ENCODE data around the gene HOXA10. TPM values are rescaled to one million over a fixed set of nuclear protein-coding genes. Genes with fewer than 3 reads are reported as not detected.

Gene HOXA10
- total and polyA plus RNA-seq, 3 experiments from 2014 or later = 0.09 TPM; not detected in 2

- Histone ChIP-seq H3K9me3 (ENCODE audit: low read length) (no peaks in the 10 kb centered on the region), H3K4me3 (ENCODE audit: low read length) (no peak overlapping the region), H3K27me3 (ENCODE audit: insufficient read depth, low read length, poor library complexity, severe bottlenecking) (peaks cover 87% of the 10 kb centered on the region), H3K4me1 (ENCODE audit: insufficient read depth, low read length) (peaks cover 30% of the 10 kb centered on the region), H3K36me3 (ENCODE audit: insufficient read depth, low read length) (no peaks in the 10 kb centered on the region), H3K27ac (ENCODE audit: low read depth, low read length) (no peak overlapping the region)
- Mint-ChIP-seq H3K36me3 (no peaks in the 10 kb centered on the region), H3K9me3 (peaks cover 0 to 14% (median 0%) of the 10 kb centered on the region in 5 donors), H3K4me1 (peaks cover 43 to 57% (median 53%) of the 10 kb centered on the region in 3 donors), H3K27ac (peak overlapping the region in 2 of 8 donors; percentile 46 to 66), H3K27me3 (peaks cover 84 to 90% of the 10 kb centered on the region in 2 donors), H3K4me3 (peak overlapping the region in 5 of 7 donors; percentile 15 to 81 (median 75))
- no peak for DNase-seq
- POLR2A ChIA-PET = no interaction called here
- CTCF ChIA-PET = interaction anchor here (1.0 to 1.3 kb wide), 2 partner anchors 41 to 572 kb away, joined by 3 read pairs; no protein-coding TSS in a partner anchor
Observed at GRCh38 chr7:27202018-27202861, 28.1 kb upstream of the HOXA10 start.

DNA sequence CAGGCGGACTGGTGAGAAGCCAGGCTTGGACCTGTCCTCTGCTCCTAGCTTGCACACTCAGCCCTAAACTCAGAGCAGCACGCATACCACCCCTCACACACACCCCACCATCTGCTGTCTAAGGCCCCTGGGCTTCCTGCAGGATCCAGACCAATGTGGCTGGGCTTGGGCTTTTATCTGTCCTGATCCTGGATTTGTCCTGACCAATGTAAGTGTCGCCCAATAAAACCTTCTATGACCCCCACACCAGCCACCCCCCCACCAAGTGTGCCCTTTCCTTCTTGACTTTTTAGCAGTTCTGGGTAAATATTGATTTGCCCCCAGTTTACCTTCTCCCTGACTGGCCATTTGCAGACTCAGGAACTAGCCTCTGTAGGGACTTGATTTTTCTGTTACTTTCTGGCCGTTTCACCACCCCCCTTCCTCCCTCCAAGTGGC lies 27.5 kb upstream of the HOXA10 start:
- ChIA-PET POLR2A (no interaction called here), CTCF (interaction anchor here (1.0 to 1.7 kb wide), 3 partner anchors 11 to 573 kb away, joined by 3 to 4 read pairs (median 3); no protein-coding TSS in a partner anchor)
- H3K27me3 ChIP-seq (ENCODE audit: insufficient read depth, low read length, poor library complexity, severe bottlenecking) = peaks cover 88% of the 10 kb centered on the region
- H3K4me3 ChIP-seq (ENCODE audit: low read length) = no peak overlapping the region
- no peak overlapping the region for H3K27ac ChIP-seq (ENCODE audit: low read depth, low read length)
- DNase-seq = no peak
- peak overlapping the region; percentile 22 to 81 (median 63) for H3K4me3 Mint-ChIP-seq
- peaks cover 0 to 13% (median 0%) of the 10 kb centered on the region in 5 donors for H3K9me3 Mint-ChIP-seq
- no peaks in the 10 kb centered on the region for H3K36me3 Mint-ChIP-seq
- peaks cover 85 to 90% of the 10 kb centered on the region in 2 donors for H3K27me3 Mint-ChIP-seq
- no peaks in the 10 kb centered on the region for H3K36me3 ChIP-seq (ENCODE audit: insufficient read depth, low read length)
- peaks cover 30% of the 10 kb centered on the region for H3K4me1 ChIP-seq (ENCODE audit: insufficient read depth, low read length)
- H3K9me3 ChIP-seq (ENCODE audit: low read length) = no peaks in the 10 kb centered on the region
- H3K4me1 Mint-ChIP-seq = peaks cover 43 to 57% (median 53%) of the 10 kb centered on the region in 3 donors
- peak overlapping the region in 2 of 8 donors; percentile 37 to 46 for H3K27ac Mint-ChIP-seq

DNA sequence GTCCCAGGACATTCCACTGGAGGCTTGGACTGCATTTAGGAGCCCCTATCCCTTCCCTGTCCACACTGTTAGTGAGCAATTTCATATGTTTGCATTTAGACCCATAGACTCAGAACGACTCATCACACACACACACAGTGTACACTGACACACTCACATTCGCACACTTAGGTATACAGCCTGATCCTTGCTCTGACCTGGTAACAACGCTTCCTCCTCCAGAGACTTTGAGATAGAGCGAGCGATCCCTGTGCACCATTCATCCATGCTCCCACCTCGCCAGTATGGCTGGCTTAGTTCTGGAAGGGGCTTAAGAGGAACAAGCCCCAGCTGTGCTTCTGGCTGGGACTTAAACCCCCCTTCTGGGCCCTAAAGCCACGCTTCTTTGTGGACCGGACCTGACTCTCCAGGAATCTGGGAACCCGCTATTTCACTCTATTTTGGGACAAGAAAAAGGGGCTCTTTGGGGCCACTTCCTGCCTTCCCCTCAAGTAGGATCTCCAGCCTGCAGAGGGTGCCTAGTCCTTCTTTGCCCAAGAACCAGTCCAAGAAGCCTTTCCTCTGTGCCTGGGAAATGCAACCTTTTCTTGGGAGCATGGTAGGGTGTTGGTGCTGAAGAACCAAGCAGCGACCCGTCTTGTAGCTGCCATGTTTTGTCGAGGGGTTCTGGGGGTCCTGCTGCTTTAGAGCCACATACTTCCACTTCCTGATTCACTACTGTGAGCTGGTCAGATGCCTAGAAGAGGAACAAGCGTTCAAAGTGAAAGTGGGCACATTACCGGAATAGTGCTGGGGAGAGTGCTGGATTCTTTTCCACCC lies 26.9 kb upstream of the HOXA10 start:
- no peak overlapping the region for H3K4me3 ChIP-seq (ENCODE audit: low read length)
- ChIA-PET CTCF (interaction anchor here (1.7 kb wide), 1 partner anchor 10 kb away, joined by 4 read pairs; no protein-coding TSS in a partner anchor), POLR2A (no interaction called here)

GRCh38 chr7:27199849-27200760 lies 26.0 kb upstream of the HOXA10 start, which contains the start of gene HOXA13:
Gene HOXA13 (minus strand): TSS chr7:27200091. CDS start chr7:27200077, 14 bp downstream.
- POLR2A ChIA-PET = interaction anchor here (0.6 kb wide), 1 partner anchor 46 kb away, joined by 3 read pairs; no protein-coding TSS in a partner anchor
- peak in 1 of 5 donors; percentile 28 for DNase-seq

More for the DNA sequence above, 26.9 kb upstream of the HOXA10 start:
- Histone ChIP-seq H3K27me3 (ENCODE audit: insufficient read depth, low read length, poor library complexity, severe bottlenecking) (peaks cover 86% of the 10 kb centered on the region), H3K9me3 (ENCODE audit: low read length) (no peaks in the 10 kb centered on the region), H3K36me3 (ENCODE audit: insufficient read depth, low read length) (no peaks in the 10 kb centered on the region), H3K27ac (ENCODE audit: low read depth, low read length) (no peak overlapping the region), H3K4me1 (ENCODE audit: insufficient read depth, low read length) (peaks cover 30% of the 10 kb centered on the region)
- peak overlapping the region in 2 of 8 donors; percentile 44 to 46 for H3K27ac Mint-ChIP-seq
- no peak for DNase-seq
- H3K27me3 Mint-ChIP-seq = peaks cover 83 to 90% of the 10 kb centered on the region in 2 donors
- H3K9me3 Mint-ChIP-seq = peaks cover 0 to 10% (median 0%) of the 10 kb centered on the region in 5 donors
- peak overlapping the region; percentile 63 to 81 (median 77) for H3K4me3 Mint-ChIP-seq
- H3K36me3 Mint-ChIP-seq = no peaks in the 10 kb centered on the region
- peaks cover 42 to 57% (median 49%) of the 10 kb centered on the region in 3 donors for H3K4me1 Mint-ChIP-seq

GRCh38 chr7:27198871-27199801 lies 25.0 kb upstream of the HOXA10 start:
- peak overlapping the region in 6 of 7 donors; percentile 56 to 82 (median 66) for H3K4me3 Mint-ChIP-seq
- no peaks in the 10 kb centered on the region for H3K9me3 ChIP-seq (ENCODE audit: low read length)
- peak overlapping the region in 3 of 8 donors; percentile 40 to 71 (median 67) for H3K27ac Mint-ChIP-seq
- no peak overlapping the region for H3K27ac ChIP-seq (ENCODE audit: low read depth, low read length)
- peaks cover 0 to 10% (median 0%) of the 10 kb centered on the region in 5 donors for H3K9me3 Mint-ChIP-seq
- no peaks in the 10 kb centered on the region for H3K36me3 ChIP-seq (ENCODE audit: insufficient read depth, low read length)
- DNase-seq = no peak
- no peak overlapping the region for H3K4me3 ChIP-seq (ENCODE audit: low read length)
- H3K4me1 Mint-ChIP-seq = peaks cover 33 to 42% (median 40%) of the 10 kb centered on the region in 3 donors
- ChIA-PET CTCF (interaction anchor here (0.9 to 1.5 kb wide), 5 partner anchors 8 to 822 kb away, joined by 3 to 6 read pairs (median 3); partner anchors contain the start of gene HOXA10), POLR2A (interaction anchor here (0.7 kb wide), 1 partner anchor 647 kb away, joined by 3 read pairs; no protein-coding TSS in a partner anchor)
- no peaks in the 10 kb centered on the region for H3K36me3 Mint-ChIP-seq
- peaks cover 25% of the 10 kb centered on the region for H3K4me1 ChIP-seq (ENCODE audit: insufficient read depth, low read length)
- H3K27me3 ChIP-seq (ENCODE audit: insufficient read depth, low read length, poor library complexity, severe bottlenecking) = peaks cover 83% of the 10 kb centered on the region
- peaks cover 82 to 92% of the 10 kb centered on the region in 2 donors for H3K27me3 Mint-ChIP-seq

More at GRCh38 chr7:27199849-27200760, 26.0 kb upstream of the HOXA10 start, which contains the start of gene HOXA13:
- Histone ChIP-seq H3K27ac (ENCODE audit: low read depth, low read length) (no peak within 1 kb of the TSS), H3K4me1 (ENCODE audit: insufficient read depth, low read length) (peaks cover 25% of the 10 kb centered on the region), H3K27me3 (ENCODE audit: insufficient read depth, low read length, poor library complexity, severe bottlenecking) (peaks cover 83% of the 10 kb centered on the region), H3K4me3 (ENCODE audit: low read length) (no peak within 1 kb of the TSS), H3K36me3 (ENCODE audit: insufficient read depth, low read length) (no peaks in the 10 kb centered on the region), H3K9me3 (ENCODE audit: low read length) (no peaks in the 10 kb centered on the region)
- Mint-ChIP-seq H3K27ac (peak within 1 kb of the TSS in 3 of 8 donors; percentile 46 to 71 (median 67)), H3K4me3 (peak within 1 kb of the TSS; percentile 63 to 91 (median 81)), H3K9me3 (peaks cover 0 to 10% (median 0%) of the 10 kb centered on the region in 5 donors), H3K36me3 (no peaks in the 10 kb centered on the region), H3K27me3 (peaks cover 82 to 91% of the 10 kb centered on the region in 2 donors), H3K4me1 (peaks cover 37 to 49% (median 42%) of the 10 kb centered on the region in 3 donors)
- CTCF ChIA-PET = interaction anchor here (0.9 to 1.7 kb wide), 3 partner anchors 9 to 13 kb away, joined by 3 to 4 read pairs (median 3); no protein-coding TSS in a partner anchor

DNA sequence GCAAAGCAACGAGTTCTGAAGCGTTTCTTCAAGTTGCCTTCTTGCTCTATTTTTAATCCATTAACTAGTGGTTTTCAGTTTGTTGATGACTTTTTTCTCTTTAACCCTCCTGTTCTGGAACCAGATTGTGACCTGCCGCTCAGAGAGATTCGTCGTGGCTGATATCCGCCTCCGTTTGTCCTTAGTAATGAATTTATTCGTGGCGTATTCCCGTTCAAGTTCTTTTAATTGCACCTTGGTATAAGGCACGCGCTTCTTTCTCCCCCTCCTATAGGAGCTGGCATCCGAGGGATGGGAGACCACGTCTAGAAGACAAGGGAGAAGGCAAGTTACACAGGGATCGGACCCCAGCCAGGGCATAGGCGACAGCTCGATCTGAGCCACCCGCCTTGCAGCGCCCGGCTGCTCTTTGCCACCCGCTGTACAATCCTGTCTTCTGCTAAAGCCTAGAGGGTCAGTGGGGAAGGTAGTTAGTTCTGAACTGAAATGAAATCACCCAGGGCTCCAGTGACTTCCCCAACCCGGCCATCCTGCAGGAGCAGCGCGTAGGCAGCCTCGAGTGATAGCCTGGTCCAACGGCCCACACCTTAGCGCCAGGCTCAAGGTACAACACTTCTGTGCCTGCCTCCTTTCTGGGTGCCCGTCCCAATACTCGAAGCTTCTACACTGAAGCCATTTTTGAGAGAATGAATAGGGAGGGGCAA lies 24.2 kb upstream of the HOXA10 start:
- no peaks in the 10 kb centered on the region for H3K36me3 ChIP-seq (ENCODE audit: insufficient read depth, low read length)
- no peaks in the 10 kb centered on the region for H3K36me3 Mint-ChIP-seq
- no peaks in the 10 kb centered on the region for H3K9me3 ChIP-seq (ENCODE audit: low read length)
- H3K4me3 Mint-ChIP-seq = peak overlapping the region in 5 of 7 donors; percentile 20 to 66 (median 39)
- H3K27me3 Mint-ChIP-seq = peaks cover 84 to 93% of the 10 kb centered on the region in 2 donors
- H3K4me3 ChIP-seq (ENCODE audit: low read length) = no peak overlapping the region
- ChIA-PET CTCF (interaction anchor here (1.1 to 1.5 kb wide), 3 partner anchors 13 to 822 kb away, joined by 3 to 6 read pairs (median 4); partner anchors contain the start of gene HOXA10), POLR2A (no interaction called here)
- H3K4me1 Mint-ChIP-seq = peaks cover 33 to 46% (median 42%) of the 10 kb centered on the region in 3 donors
- peaks cover 83% of the 10 kb centered on the region for H3K27me3 ChIP-seq (ENCODE audit: insufficient read depth, low read length, poor library complexity, severe bottlenecking)
- H3K9me3 Mint-ChIP-seq = peaks cover 0 to 7% (median 0%) of the 10 kb centered on the region in 5 donors
- no peak overlapping the region for H3K27ac ChIP-seq (ENCODE audit: low read depth, low read length)
- DNase-seq = no peak
- H3K4me1 ChIP-seq (ENCODE audit: insufficient read depth, low read length) = peaks cover 27% of the 10 kb centered on the region
- peak overlapping the region in 4 of 8 donors; percentile 13 to 65 (median 42) for H3K27ac Mint-ChIP-seq
